Measurements from ENCODE around the gene ITM2B.
"Not testable (repeated sequence)": the region's sequence is repeated elsewhere in the genome, so short reads cannot be mapped to it uniquely, and the experiment has no call there.

Gene ITM2B

DNA sequence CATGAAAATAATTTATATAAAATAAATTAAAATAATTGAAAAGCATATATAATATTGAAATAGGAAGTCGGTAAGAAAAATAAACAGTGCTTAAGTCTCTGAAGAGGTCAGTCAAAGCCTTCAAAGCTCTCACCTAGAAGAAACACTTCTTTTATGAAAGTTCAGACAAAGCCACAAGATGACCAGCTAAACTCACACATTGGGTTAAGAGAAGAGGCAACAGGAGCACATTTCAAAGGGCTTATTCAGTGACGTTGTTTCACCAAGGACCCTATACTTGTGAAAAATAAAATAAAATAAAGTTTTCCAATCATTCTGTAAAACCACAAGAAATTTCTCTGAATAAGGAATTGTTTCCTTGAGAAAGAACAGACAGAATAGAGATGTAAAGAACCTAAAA, 2.5 kb upstream of the ITM2B start:
- DNase-seq = no peak

- no peak for DNase-seq
Observed at GRCh38 chr13:48231080-48231479, 1.9 kb upstream of the ITM2B start.

DNA sequence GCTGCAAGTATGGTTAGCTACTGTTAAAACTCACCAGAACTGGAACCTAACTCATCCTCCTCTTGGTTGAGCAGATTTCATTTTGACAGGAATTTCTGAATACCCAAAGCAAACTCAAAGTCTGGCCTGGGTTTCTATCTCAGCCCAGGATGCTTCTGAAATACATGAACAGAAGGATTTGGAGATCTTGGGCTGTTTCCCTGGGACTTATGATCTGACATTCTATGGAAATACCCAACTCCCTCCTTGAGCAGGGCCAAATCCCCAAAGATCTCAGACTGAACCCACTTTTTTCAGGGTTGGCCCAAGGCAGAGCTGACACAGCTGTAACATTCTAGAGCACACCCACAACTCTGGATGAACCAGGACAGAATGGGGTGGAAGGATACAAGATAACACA, 1.1 kb upstream of the ITM2B start:
- no peak for DNase-seq

DNA sequence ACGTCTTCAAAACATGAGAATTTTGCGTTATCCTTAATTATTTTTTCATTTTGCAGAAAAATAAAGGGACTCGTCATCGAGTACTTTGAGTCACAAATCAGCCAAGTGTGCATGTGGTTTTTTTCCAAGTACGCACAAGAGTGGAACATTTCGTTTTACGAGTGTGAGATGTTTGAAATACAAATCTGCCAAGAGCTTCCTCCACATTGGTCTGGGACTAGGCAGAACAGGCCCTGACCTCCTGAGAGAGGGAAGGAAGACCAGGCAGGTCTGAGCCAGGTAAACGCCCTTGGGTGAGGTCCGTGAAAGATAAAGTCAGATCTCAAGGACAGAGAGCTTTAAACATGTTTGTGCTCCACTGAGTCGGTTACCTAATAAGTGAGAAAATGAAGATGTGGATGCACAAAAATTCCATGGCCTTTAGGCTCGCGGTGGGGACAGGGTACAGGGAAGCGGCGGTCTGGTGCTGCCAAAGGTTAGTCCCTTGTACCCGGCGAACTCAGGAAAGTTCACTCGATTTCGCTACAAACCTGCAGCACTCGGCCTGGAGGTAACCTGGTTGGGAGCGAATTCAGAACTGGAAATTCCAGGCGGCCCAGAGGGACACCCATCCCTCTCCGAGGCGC, 473 bp upstream of the ITM2B start:
- DNase-seq = no peak

DNA sequence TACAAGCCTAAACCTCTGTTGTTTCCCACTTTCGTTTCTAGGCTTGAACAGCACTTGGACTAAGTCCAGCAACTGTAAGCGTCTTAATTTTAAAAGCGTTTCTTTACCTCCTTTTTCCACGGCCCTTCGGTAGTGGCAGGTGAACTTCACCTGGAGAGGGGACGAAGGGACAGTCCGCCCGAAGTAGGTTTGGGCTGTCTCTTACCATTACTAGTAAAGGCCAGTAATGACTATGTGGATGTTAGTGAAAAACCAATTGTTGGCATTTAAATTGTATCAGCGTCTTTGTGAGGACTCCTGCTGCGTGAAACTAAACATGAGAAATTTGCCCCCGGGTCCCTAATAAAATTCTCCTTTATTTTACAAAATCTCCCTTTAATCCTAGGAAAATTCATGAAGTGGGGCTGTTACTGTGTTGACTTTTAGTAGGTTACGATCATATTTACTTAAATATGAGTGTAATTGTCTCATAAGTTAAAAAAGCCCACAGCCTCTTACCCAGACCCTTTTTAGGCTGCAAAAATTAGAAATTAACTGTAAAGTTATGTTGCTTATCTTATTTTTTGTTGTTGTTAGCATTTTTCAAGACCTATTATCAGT, 983 bp downstream of the ITM2B start:
- DNase-seq = no peak

- no peak for DNase-seq
Observed at GRCh38 chr13:48234566-48235340, 1.7 kb downstream of the ITM2B start.

DNA sequence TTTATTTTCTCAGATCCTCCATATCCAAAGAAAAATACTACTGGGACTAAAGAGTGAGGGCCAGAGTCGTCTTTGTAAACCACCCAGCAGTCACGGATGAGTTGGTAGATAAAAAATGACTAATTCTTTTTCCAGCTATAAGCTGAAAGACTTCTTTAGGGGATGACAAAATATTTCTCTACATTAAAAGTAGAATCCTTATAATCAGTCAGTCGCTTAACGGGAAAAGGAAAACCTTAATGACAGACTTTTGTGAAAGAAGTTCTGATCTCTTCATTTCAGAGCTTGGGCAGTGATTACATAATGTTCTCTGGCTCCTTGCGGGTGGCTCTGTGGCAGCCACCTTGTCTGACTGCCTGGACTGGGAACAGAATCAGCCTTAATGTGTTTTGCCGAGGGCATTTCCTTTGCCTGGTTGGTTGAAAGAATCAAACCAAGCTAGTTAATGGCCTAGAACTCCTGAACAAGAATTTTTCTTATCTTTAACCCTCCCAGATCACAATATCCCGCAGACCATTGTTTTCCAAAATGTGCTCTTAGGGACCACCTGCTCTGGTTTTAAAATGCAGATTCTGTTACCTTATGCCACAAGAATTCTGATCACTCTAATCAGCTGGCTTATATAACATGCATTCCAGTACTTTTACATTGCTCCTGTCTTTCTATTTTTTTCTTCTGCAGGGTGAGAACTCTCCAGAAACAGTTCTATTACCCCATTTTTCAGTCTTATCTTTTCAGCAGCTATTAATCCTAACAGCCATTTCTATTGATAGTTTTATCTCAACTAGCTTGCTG, 2.5 kb downstream of the ITM2B start:
- no peak for DNase-seq

DNA sequence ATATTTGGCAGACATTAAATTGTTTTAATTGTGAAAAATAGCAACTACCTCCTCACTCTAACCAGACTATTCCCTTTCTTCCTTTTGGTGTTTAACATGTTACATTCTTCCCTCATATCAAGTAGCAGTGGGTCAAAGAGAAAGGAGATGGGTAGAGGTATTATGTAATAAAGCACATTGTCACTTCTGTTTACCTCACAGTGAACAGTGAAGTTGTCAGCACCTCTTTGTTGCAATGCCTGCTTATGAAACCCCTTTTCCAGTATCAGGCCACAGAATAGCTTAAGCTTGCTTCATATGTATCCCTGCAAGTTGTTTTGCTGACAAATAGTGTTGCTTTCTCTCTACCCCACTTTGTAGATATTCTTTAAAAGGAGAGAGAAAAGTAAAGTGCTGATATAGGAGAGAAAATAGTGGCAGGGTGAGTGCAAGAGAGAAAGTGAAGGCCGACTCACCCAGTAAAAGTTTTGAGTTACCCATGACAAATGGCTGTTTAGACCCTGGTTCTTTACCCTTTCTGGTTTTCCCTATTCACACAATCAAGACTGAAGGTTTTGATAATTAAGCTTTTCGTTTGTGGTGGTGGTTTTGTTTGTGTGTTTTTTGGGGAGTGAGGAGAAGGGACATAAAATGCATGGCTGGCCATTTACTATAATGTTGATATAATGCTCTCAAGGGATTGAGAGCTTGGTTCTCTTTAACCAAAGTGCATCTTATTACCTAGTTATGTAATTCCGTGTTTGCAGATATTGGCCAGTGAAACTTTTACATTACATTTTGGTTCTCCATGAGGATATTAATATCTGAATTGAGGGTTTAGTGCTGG, 3.7 kb downstream of the ITM2B start:
- DNase-seq = no peak

- not testable (repeated sequence) for DNase-seq
Observed at GRCh38 chr13:48239369-48239768, 6.4 kb downstream of the ITM2B start.

DNA sequence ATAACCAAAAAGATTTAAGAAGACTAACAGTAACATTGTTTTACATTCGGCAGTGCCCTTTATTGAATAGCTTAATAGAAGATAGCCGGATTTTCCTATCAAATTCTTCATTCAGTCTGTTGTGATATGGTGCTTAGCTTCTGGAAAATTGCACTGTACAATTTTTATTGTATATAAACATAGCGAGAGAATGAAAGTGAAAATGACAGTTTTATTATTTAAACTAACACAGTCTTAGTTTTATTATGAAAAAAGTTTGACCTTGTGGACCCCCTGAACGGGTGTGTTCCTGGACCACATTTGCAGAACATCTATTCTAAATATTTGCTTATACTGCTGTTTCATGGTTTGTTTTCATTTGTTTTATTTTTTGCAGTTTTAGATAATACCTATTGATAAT, 8.6 kb downstream of the ITM2B start:
- no peak for DNase-seq

- DNase-seq = no peak
Observed at GRCh38 chr13:48242677-48243076, 9.7 kb downstream of the ITM2B start.

- DNase-seq = no peak
Observed at GRCh38 chr13:48244159-48244558, 11.2 kb downstream of the ITM2B start.

GRCh38 chr13:48246102-48246501, 13.1 kb downstream of the ITM2B start:
- DNase-seq = no peak

- DNase-seq = no peak
Observed at GRCh38 chr13:48249018-48249417, 16.0 kb downstream of the ITM2B start.

- no peak for DNase-seq
Observed at GRCh38 chr13:48251611-48252081, 18.6 kb downstream of the ITM2B start.

DNA sequence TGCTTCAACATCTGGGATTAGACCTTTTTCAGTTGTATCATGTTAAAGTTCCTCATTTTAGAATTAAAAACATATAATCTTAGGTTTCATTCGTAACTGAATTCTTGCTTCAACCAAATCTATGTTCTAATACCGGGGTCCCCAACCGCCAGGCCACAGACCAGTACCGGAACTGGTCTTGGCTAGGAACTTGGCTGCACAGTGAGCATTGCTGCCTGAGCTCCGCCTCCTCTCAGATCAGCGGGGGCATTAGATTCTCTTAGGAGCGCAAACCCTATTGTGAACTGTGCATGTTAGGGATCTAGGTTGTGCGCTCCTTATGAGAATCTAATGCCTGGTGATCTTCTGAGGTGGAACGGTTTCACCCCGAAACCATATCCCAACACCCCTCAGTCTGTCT, 19.2 kb downstream of the ITM2B start:
- no peak for DNase-seq

DNA sequence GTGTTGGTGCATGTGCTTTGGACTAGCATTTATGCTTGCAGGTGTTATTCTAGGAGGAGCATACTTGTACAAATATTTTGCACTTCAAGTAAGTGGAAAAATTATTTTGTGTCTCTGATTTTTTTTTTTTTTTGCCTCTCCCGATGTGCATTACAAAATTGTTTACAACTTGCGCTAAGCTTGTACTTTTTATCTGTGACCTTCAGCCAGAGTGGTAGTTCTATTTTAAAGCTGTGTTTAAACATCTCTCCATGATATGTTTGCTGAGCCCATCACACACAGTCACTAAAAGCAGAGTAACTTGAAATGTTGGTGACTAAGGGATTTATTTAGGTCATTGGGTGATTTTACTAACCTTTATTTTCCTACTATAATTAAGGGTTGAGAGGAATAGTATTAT, 20.8 kb downstream of the ITM2B start:
- DNase-seq = no peak

- DNase-seq = no peak
Observed at GRCh38 chr13:48255090-48255489, 22.1 kb downstream of the ITM2B start.

- DNase-seq = no peak
Observed at GRCh38 chr13:48255954-48256353, 22.9 kb downstream of the ITM2B start.

- no peak for DNase-seq
Observed at GRCh38 chr13:48258002-48258401, 25.0 kb downstream of the ITM2B start.

DNA sequence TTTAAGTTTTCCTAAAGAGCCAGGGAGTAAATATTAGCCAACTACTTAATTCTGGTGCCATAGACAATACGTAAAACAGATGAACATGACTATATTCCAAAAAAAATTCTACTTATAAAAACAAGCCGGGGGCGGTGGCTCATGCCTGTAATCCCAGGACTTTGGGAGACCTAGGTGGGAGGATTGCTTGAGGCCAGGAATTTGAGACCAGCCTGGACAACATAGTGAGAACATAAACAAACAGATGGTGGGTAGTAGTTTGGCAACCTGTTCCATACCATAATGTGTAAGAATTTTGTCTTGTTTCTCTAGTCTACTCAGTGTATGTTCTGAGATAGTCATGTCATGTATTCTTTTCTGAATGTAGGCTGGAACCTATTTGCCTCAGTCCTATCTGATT, 25.4 kb downstream of the ITM2B start:
- DNase-seq = no peak

GRCh38 chr13:48260970-48261369, 28.0 kb downstream of the ITM2B start:
- no peak for DNase-seq

DNA sequence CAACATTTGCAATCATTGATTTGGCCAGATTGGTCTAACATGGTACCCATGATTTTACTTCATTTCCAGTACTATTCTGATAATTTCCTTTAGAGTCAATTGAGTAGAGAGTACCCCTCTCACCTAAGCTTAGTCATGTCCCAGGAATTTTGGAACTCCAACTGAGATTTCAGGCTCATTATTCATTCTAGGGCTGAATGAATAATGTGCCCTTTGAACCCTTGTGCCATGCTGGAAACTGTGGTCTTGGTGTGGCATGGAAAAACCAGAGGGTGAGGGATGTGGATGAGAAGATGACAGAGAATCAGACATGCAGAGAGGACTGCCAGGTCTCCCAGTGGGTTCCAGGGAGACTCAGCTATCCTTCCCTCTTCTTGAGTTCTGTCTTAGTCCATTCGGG, 30.2 kb downstream of the ITM2B start:
- DNase-seq = no peak

Measured in NCI-H510A (cell line).